Activated CD8-positive, alpha-beta memory T cell treated with anti-CD3 and anti-CD28 coated beads for 4 hours (primary cell): Measurements from ENCODE around the gene TMEM135.

ENCODE experiments used
- DNase-seq, 2 donors: peaks; one replicate each; pipeline ENCODE4 v3.0.0-alpha.2; 2020; ENCODE audit warnings: low read depth in 2 of 2

TMEM135 gene

DNA sequence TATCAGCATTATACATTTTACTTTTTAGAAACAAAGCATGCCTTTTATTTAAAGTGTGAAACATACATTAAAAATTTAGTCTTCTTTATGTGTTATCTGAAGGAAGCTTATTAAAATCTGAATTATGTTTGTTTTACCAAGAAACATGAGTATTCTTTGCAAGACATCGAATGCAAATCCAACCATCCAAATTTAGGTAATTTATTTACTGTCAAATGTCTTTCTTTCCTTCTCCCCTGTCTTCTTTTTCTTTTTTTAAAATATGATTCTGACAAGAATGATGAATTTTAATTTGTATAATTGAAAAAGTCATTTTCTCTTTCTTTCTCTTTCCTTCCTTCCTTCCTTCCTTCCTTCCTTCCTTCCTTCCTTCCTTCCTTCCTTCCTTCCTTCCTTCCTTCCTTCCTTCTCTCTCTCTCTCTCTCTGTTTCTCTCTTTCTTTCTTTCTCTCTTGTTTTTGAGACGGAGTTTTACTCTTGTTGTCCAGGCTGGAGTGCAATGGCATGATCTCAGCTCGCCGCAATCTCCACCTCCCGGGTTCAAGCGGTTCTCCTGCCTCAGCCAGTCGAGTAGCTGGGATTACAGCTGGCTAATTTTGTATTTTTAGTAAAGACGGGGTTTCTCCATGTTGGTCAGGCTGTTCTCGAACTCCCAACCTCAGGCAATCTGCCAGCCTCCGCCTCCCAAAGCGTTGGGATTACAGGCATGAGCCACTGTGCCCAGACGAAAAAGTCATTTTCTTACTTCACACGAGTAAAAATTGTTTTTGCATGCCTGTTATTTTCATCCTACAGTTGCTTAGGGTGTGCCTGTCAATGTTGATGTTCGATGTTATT is 157.5 kb downstream of the TMEM135 start:
- DNase-seq: no peak

DNA sequence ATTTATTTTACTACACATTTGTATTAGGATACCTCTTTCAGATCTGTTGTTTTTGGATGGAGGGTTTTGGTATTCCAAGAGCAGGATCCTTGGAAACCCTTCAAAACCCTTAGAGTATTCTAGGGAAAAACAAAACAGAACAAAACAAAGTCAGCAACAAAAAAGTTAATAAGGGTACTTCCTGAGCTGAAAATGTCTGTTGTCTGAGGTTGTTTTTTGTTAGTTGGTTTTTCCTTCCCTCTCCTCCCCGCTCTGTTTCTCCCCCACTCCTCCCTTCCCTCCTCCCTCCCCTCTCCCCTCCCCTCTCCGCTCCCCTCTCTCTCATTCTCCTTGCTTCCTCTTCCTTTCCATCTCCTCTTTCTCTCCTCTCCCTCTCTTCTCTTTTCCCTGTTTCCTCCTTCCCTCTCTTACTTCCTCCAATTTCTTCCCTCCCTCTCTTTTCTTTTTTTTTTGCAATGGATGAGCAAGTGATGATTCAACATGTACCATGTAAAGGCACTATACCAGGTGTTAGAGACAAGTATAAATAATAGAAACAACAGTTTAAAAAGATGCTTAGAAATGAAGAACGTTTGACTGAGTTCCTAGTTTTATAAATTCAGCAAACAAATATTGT is 160.6 kb downstream of the TMEM135 start:
- DNase-seq: no peak

DNA sequence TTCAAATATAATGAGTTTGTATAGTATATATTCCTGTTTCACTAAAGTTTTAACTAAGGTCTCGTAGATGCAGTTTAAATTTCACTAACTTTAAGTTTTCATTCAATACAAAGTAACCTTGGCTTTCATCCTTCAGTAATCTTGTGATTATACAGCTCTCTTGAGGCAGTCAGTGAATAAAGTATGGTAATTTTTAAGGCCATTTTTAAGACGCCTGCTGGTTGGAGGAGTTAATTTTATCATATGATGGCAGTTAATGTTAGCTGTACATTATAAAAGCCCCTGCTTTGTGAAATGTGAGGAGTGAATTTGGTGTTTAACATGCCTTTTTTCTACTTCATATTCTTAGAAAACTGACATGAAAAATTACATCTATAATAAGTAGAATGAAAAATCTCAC is 163.6 kb downstream of the TMEM135 start:
- DNase-seq: no peak

DNA sequence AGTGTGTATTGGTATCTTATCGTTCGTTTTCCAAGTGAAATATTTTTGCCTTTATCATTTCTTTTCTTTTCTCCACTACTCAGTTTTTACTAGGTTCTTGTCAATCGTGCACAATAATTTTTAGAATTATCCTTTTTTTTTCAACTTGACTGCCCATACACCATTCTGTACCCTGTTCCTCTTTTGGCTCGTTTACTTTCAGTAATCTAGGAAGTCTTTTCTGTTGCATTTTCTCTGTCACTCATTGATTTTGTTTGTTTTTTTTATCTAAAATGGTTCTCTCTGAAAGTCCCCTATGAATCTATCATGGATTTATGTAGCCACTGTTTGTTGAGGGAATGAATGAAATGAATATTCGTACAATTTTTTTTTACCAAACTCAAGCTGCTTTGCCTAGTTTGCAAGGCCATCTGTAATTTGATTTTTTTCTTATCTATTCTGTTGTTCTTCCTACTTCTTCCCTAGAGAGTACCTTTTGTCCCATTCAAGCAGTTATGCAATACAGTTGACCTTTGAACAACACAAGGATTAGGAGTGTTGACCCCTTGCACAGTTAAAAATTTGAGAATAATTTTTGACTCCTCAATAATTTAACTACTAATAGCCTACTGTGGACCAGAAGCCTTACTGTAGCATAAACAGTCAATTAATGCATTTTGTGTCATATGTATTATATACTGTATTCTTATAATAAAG is 166.3 kb downstream of the TMEM135 start:
- no peak for DNase-seq

DNA sequence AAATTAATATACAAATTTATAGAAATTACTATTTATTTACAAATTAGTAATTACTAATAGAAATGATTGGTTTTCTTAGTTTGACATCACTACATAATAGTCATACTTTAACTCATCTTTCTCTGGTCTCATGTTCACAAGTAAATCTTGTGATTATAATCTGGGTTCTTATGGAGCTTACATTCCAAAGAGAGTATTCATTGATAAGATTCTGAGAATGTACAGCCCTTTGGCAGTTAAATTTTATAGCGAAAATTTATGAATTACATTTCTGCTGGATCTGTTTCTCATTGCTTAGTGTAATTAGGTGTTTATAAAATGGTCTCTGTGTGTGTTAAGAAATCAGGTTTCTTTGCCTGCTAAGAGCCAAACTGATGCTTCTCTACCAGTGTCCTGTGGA is 175.2 kb downstream of the TMEM135 start:
- no peak for DNase-seq

DNA sequence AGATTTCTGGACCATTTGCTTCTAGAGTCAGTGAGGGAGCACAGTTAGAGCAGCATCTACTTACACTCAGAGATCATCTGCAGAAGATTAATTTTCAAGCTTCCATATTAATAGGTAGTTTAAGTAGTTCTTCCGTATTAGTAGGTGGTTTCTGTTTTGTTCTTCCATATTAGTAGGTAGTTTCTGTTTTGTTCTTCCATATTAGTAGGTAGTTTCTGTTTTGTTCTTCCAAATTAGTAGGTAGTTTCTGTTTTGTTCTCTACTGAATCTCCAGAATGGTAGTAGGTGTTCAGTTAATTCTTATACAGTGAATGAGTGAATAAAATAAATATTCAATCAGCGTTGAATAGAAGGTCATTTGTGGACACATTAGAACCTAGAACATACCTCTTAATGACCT is 175.7 kb downstream of the TMEM135 start:
- no peak for DNase-seq

DNA sequence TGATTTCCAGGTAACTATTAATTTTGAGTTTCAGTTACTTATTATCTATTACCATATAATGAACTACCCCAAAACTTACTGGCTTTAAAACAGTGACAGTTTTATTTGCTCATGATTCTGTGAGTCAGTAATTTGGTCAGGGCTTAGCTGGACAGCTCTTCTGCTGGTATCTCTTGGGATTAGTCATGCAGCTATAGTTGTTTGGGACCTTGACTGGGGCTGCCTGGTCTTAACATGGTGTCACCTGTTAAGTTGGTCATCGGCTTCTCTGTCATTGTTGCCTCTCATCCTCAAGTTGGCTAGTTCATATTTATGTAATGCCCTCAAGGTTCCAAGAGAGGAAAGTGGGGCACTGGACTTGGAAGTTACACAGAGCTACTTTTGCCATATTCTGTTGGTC is 177.5 kb downstream of the TMEM135 start:
- no peak for DNase-seq

DNA sequence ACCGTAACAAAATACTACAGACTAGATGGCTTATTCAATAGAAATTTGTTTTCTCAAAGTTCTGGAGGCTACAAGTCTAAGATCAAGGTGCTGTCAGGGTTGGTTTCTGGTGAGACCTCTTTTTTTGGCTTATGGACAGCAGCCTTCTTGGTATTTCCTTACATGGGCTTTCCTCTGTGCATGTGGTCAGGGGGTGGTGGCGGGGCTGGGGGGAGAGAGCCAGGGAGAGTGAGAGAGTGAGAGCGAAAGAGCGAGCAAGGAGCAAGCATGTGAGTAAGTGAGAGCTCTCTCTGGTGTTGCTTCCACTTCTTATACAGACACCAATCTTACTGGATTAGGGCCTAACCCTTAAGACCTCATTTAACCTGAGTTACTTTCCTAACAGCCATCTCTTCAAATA is 181.5 kb downstream of the TMEM135 start:
- no peak for DNase-seq

DNA sequence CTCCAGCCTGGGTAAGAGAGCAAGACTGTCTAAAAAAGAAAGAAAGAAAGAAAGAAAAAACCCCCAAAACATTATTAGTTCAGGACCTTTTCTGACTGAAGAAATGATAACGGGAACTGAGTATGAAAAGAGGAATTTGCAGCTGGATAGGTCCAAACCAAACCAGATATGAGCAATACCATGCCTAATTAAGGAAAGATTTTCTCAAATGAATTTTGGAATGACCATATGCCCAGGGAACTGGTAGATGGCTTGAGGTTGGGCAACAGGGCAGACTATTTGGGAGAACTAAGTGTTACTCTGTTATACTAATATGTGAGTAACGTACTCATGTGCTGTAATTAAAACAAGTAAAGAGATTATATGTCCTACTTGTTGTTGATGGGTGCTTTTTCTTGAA is 186.1 kb downstream of the TMEM135 start:
- DNase-seq: no peak

DNA sequence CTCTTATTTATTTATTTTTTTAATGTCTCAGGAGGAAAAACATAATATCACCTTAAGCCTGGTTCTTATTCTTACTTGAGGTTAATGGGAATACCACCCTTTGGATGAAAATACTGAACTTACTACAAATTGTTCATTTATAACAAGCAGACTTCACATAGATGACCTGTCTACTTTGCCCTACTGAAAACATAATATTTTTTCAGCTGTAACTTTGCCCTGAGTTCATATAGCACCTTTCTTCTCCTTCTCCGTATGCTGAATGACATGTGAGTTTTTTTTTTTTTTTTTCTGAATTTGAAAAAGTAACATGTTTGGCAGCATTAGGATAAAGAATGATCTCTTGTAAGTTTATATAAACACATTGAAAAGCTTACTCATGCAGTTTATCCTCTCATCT is 186.8 kb downstream of the TMEM135 start:
- no peak for DNase-seq

DNA sequence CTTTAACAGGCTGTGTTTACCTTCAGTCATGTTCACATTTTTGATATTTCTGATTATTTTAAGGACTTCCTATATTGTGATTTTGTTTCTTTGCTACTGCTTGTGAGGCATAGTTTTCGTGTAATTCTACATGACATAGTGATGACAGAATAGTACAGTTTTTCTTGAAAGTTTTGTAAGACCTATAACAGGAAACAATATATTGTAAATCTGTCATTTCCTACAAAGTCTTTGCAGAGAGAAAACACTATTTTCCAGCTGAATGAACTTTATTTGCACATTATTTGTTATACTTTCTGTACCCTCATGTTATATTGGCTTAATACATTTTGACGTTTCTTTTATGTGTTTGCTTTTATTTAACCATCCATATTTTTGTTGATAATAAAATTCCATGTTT is 191.1 kb downstream of the TMEM135 start:
- DNase-seq: no peak

DNA sequence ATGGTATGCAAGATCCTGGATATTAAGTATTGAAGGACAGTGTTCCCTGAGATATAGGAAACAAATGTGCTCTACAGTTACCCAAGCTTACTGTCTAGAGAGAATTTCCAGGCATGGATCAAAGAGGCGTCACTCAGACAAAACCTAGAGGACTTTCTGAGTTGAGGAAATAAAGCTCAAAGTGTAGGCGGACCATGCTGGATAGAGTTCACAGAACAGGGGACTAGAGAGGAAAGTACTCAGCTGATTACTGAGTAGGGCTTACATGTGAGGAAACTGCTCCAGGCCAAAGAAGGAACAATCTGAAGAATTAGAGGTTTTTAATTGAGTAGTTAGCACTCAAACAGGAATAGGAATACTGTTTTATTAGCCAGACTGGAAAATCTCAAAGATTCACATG is 193.3 kb downstream of the TMEM135 start:
- no peak for DNase-seq

DNA sequence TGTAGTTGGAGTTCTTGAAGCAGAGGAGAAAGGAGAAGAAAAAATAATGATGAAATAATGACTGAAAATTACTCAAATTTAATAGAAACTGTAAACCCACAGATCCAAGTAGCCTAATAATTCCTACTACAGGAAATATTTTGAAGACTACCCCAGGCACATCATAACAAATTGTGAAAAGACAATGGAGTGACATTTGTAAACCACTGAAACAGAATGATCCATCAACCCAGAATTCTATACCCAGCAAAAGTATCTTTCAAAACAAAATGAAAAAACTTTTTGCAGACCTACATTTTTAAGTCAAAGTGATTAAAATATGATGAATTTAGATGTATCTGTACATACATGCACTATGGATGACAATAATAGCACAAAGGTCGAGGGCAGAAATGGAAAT is 194.6 kb downstream of the TMEM135 start:
- no peak for DNase-seq

DNA sequence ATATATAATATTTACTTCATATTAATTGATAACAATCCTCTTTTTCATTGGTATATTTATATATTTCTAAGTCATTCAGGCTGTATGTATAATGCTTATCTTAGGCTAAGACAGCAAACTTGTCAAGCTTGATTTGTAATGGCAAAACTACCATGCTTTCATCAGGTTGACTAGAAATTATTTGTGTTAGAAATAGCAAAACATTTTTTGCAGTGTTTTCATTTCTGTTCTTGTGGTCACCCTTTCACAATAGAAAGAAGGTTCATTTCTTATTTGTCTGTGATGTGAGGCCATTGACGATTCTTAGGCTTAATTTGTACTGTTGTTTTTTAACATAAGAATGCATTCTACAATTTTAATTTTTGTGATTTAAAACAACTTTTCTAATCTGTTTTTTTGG is 197.6 kb downstream of the TMEM135 start:
- no peak for DNase-seq

DNA sequence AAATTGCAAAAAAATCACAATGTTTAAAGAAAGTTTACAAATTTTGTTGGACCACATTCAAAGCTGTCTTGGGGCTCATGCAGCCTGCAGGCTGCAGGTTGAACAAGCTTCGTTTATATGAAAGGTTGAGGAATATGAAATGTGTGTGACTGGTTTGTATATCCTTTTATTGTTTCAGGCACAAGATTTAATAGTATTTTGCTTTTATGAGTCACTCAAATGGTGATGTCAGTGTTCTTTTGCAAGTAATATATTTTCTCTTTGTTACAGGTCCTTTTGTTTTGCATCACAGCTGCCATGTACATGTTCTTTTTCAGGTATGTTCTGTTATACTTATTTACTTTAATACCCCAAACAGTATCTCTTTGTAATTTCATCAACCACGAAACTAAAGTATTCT is 198.6 kb downstream of the TMEM135 start:
- DNase-seq: no peak

DNA sequence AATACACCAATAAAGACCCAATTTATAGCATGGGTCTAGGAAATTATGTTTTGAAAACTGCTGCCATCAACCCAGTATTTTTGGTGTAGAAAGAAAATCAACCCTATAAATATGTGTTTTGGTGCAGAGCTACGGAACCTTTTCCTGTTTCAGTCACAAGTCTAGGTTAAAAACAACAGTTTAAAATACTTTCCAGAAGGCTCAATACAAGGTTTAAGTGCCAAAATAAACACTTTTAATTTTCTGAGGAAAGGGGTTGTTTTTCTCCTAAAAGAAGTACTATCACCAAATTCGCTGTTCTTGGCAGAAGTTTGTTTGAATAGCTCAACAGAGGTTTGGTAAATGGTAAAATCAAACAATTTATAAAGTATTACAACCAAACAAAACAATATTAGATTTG is 201.3 kb downstream of the TMEM135 start:
- no peak for DNase-seq

DNA sequence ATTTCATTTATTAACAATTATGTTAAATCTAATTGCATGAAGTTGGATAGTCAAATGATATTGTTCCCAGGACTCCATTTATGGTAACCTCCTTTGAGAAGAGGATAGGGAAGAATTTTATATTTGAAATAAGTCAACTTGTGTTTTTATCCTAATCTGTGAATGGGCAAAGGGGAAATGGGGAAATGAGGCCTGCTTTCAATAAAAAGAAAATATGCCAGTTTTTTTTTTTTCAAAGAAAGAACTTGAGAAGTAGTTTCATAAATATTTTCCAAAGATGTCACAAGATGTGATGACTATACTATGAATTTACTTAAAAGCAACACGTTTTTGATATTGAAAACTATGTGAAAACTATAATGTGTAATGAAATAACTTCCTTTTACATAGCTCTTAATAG is 201.8 kb downstream of the TMEM135 start:
- DNase-seq: no peak

DNA sequence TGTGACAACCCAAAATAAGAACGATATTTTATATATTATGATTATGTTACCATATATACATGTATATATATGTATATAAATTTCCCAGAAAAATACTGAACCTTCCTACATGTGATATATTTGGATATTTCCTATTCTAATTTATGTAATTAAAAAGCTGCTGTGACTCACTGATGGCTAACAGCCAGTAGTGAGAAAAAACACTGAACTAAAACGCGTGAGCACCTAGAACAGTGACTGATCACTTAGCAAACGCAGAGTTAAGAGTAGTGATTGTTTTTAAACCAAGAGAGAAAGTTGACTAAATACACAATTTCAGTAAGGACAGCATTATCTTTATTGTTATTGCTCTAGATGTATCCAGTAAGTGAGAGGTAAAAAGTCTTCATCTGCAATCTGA is 213.8 kb downstream of the TMEM135 start:
- no peak for DNase-seq

DNA sequence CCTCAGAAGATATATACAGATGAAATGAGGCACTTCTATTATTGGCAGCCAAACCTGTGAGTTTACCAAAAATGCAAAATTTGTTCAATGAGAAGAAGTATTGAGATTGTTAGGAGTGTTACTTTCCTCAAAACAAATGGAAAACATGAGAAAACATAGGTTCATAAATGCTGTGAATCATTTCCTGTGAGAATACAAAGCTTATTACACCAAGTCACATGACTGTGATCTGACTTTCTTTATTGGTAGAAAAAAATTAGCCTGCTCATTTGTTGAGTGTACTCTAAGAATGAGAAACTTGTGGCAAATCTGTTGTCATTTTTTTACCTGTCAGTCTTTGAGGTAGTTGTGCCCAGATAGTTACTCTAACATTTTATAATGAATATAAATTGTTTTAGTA is 215.1 kb downstream of the TMEM135 start:
- DNase-seq: no peak

DNA sequence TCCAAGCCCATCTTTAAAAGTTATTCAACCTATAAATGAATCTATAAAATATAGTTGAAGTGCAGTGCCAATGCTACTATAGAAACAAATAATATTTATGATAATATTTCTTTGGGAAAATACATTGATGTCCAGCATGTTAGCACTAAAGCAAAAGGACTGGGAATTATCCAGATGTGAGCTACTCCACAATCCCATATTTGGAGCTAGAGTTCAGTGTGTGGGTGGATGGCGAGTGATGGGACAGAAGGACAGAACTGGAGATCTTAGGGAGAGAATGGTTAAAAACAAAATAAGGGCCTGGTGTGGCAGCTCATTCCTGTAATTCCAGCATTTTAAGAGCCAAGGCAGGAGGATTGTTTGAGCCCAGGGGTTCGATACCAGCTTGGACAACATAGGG is 216.8 kb downstream of the TMEM135 start:
- no peak for DNase-seq

DNA sequence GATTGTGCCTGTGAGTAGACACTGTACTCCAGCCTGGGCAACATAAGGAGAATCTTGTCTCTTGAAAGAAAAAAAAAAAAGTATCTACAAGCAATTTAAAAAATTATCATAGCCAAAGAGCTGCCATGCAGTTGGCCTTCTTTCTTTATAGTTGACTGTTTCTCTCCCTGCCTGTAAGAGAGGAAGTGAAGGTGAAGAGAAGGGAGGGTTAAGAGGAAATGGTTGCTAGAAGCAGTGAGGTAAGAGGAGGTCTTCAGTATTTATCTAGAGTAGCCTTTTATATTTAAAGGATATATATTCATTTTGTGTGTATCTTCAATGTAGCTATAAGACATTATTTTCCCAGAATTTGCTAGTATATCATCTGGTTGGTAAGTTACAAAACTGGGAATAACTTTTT is 217.9 kb downstream of the TMEM135 start:
- no peak for DNase-seq

DNA sequence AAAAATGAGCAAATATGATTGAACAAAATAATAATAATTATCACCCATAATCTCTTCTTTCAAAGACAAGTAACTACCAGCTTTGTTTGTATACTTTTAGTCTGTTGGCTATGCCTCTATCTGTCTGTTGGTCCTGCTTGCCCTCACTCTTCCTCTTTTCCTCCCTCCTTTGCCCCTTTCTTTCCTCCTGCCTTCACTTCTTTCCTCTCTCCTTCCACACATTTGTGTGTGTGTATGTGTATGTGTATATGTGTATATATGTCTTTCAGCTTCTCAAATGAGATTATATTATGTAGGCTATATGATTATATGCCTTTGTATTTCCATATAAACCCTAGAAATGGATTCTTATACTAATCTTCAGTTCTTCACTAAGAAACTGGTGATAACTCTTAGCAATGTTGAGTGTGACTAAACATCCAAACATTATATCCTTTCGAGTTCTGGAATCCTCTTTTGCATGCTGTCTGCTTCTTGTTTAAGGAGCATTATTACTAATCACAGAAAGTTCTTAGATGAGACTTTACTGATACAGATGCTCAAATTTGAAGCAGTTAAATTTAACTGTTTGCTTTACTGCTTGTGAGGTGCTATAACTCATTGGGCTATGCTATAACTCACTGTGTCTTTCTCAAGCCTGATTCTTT is 219.1 kb downstream of the TMEM135 start:
- no peak for DNase-seq
